Neural cell (in vitro differentiated cells): ENCODE measurements around the gene FXYD6.

ENCODE experiments used
- EP300 ChIP-seq: fragments of 450-650 bp; conservative IDR thresholded peaks from 2 replicates; pipeline ENCODE4 v1.6.1; 2014; ENCODE audit warnings: antibody characterized with exemption, mild to moderate bottlenecking, moderate library complexity; ENCODE audit not compliant: poor library complexity, severe bottlenecking
- EZH2 ChIP-seq: fragments of 200-600, 300-800 bp; shearing (Covaris generic), sonication (generic); IDR thresholded peaks from 2 replicates; pipeline ENCODE4 v1.6.1; 2014; ENCODE audit warnings: antibody characterized with exemption, low read length, borderline replicate concordance, mild to moderate bottlenecking; ENCODE audit not compliant: insufficient read depth, poor library complexity, severe bottlenecking
- RAD21 ChIP-seq: fragments of 450-650 bp; conservative IDR thresholded peaks from 2 replicates; pipeline ENCODE4 v1.6.1; 2014; ENCODE audit warnings: antibody characterized with exemption, mild to moderate bottlenecking, moderate library complexity
- TAF1 ChIP-seq: IDR thresholded peaks from 2 replicates; pipeline ENCODE4 v1.6.1; 2012; ENCODE audit warnings: low read depth
- TF ChIP-seq, protein P1 (sequence below): fragments of 450-650 bp; IDR thresholded peaks from 2 replicates; pipeline ENCODE4 v1.5.1; 2014; ENCODE audit warnings: antibody characterized with exemption, mild to moderate bottlenecking, moderate library complexity; ENCODE audit not compliant: poor library complexity, severe bottlenecking

DNA sequence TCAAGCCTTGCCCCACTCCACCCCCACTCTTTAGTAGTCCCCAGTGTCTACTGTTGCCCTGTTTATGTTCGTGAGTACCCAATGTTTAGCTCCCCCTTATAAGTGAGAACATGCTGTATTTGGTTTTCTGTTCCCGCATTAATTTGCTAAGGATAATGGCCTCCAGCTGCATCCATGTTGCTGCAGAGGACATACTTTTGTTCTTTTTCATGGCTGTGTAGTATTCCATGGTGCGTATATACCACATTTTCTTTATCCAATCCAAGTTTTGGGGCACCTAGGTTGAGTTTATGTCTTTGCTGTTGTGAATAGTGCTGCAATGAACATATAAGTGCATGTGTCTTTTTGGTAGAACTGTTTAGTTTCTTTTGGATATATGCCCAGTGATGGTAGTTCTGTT is 16.2 kb upstream of the FXYD6 start:
- TF ChIP-seq, protein P1, sequence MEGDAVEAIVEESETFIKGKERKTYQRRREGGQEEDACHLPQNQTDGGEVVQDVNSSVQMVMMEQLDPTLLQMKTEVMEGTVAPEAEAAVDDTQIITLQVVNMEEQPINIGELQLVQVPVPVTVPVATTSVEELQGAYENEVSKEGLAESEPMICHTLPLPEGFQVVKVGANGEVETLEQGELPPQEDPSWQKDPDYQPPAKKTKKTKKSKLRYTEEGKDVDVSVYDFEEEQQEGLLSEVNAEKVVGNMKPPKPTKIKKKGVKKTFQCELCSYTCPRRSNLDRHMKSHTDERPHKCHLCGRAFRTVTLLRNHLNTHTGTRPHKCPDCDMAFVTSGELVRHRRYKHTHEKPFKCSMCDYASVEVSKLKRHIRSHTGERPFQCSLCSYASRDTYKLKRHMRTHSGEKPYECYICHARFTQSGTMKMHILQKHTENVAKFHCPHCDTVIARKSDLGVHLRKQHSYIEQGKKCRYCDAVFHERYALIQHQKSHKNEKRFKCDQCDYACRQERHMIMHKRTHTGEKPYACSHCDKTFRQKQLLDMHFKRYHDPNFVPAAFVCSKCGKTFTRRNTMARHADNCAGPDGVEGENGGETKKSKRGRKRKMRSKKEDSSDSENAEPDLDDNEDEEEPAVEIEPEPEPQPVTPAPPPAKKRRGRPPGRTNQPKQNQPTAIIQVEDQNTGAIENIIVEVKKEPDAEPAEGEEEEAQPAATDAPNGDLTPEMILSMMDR = no peak
- TF ChIP-seq TAF1 (no peak), EZH2 (no peak), EP300 (no peak), RAD21 (no peak)
